ENCODE results near the gene ALDH1L1.

DNA sequence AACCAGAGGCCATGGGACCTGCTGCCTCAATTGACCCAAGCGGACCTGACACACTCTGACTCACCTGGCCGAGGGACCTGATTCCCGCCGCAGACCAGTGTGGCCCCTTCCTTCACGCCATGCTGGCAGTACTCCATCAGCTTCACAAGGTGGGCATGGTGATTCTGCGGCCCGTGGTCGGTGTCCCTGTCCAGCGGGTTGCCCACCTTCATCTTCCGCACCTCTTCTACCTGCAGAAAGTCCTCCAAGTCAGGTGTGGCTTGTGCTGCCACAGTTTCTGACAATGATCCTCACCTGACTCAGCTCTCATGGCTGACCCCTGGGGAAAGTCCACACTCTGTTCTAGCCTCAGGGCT, 70.5 kb downstream of the ALDH1L1 start:
- TF ChIP-seq, protein P1, sequence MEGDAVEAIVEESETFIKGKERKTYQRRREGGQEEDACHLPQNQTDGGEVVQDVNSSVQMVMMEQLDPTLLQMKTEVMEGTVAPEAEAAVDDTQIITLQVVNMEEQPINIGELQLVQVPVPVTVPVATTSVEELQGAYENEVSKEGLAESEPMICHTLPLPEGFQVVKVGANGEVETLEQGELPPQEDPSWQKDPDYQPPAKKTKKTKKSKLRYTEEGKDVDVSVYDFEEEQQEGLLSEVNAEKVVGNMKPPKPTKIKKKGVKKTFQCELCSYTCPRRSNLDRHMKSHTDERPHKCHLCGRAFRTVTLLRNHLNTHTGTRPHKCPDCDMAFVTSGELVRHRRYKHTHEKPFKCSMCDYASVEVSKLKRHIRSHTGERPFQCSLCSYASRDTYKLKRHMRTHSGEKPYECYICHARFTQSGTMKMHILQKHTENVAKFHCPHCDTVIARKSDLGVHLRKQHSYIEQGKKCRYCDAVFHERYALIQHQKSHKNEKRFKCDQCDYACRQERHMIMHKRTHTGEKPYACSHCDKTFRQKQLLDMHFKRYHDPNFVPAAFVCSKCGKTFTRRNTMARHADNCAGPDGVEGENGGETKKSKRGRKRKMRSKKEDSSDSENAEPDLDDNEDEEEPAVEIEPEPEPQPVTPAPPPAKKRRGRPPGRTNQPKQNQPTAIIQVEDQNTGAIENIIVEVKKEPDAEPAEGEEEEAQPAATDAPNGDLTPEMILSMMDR (IDR thresholded peaks at IDR 0.05) = no peak
- no peak for TF ChIP-seq ATF2 (CRISPR knock-in tag; IDR thresholded peaks at IDR 0.05; ENCODE audit: borderline replicate concordance, low read depth)
- TF ChIP-seq MLX (CRISPR knock-in tag; IDR thresholded peaks at IDR 0.05) = no peak
- no peak for TF ChIP-seq CREB1 (CRISPR knock-in tag; IDR thresholded peaks at IDR 0.05)
- TF ChIP-seq NR3C1 (CRISPR knock-in tag; conservative IDR thresholded peaks at IDR 0.05; ENCODE audit: low read depth) = no peak
- TF ChIP-seq, protein P2, sequence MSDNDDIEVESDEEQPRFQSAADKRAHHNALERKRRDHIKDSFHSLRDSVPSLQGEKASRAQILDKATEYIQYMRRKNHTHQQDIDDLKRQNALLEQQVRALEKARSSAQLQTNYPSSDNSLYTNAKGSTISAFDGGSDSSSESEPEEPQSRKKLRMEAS (CRISPR knock-in tag; IDR thresholded peaks at IDR 0.05) = no peak
- no peak for TF ChIP-seq ZNF232 (CRISPR knock-in tag; IDR thresholded peaks at IDR 0.05)
